GM20000 (cell line): ENCODE data around the gene ANO1.
A peak's percentile ranks its signal among the peaks of the same experiment; 100 is the strongest.

Experiments
- DNase-seq: peaks from one replicate; pipeline ENCODE4 v3.0.0; 2012; ENCODE audit warnings: low spot score
- TF ChIP-seq, protein P1 (sequence below): IDR thresholded peaks from 2 replicates; pipeline ENCODE4 v1.5.1; 2012; ENCODE audit warnings: mild to moderate bottlenecking, control low read depth; ENCODE audit errors: extremely low read depth, missing control alignments

Gene ANO1

DNA sequence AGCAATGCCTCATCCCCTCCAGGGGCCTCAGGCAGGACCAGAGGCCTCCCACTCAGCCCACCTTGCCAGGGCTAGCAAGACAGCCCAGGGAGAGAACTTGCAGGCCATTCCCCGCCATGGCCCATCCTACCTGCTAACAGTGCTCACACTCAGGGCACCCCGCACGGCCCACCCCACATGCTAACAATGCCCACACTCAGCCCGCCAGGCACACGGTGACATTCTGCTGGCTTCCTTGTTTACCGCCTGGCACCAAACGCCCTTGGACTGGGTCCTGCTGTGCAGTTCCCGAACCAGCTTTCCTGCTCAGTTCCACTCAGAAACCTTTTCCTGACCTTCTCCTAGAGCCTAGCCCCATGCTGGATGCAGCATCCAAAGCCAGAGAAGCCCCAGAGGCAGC, 91.5 kb downstream of the ANO1 start:
- TF ChIP-seq, protein P1, sequence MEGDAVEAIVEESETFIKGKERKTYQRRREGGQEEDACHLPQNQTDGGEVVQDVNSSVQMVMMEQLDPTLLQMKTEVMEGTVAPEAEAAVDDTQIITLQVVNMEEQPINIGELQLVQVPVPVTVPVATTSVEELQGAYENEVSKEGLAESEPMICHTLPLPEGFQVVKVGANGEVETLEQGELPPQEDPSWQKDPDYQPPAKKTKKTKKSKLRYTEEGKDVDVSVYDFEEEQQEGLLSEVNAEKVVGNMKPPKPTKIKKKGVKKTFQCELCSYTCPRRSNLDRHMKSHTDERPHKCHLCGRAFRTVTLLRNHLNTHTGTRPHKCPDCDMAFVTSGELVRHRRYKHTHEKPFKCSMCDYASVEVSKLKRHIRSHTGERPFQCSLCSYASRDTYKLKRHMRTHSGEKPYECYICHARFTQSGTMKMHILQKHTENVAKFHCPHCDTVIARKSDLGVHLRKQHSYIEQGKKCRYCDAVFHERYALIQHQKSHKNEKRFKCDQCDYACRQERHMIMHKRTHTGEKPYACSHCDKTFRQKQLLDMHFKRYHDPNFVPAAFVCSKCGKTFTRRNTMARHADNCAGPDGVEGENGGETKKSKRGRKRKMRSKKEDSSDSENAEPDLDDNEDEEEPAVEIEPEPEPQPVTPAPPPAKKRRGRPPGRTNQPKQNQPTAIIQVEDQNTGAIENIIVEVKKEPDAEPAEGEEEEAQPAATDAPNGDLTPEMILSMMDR = no peak
- DNase-seq = no peak

DNA sequence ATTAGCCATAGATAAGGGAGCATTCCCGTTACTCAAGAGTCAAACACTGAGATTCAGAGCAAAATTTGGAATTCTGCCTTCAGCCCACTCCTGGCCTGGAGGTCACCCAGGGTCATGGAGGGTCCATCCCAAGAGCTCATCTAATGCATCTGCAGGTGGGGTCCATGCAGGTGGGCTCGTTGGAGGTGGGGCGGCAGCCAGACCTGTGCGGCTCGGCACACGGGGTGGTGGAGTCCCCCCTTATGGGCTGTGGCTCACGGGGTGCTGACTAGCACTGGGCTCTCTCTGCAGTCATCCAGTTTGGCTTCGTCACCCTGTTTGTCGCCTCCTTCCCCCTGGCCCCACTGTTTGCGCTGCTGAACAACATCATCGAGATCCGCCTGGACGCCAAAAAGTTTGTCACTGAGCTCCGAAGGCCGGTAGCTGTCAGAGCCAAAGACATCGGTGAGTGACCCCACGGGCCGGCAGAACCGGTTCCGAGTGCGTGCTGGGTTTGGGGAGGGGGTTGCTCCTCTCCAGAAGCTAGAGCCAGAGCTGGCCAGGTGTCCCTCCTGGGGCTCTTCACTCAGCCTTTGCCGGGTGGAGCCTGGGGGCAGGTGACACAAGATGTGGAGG, 92.6 kb downstream of the ANO1 start:
- DNase-seq = no peak
- TF ChIP-seq, protein P1 = no peak

DNA sequence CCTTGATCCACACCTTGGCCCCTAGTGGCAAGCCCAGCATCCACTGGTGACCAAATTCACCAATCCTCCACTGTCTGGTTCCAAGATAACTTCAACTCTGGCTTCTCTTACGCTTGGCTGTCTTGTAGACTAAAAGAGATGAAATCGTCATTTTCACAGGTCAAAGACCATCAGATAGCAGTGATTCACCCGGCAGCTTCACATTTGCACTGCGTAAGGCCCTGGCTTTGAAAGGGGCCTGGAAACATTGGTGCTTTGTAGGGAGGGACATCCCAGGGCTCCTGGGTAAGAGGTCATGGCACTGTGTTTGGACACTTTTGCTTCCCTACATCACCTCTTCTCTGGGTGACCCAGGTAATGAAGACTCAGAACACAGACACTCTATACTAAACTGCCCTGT, 94.9 kb downstream of the ANO1 start:
- TF ChIP-seq, protein P1 = no peak
- no peak for DNase-seq

DNA sequence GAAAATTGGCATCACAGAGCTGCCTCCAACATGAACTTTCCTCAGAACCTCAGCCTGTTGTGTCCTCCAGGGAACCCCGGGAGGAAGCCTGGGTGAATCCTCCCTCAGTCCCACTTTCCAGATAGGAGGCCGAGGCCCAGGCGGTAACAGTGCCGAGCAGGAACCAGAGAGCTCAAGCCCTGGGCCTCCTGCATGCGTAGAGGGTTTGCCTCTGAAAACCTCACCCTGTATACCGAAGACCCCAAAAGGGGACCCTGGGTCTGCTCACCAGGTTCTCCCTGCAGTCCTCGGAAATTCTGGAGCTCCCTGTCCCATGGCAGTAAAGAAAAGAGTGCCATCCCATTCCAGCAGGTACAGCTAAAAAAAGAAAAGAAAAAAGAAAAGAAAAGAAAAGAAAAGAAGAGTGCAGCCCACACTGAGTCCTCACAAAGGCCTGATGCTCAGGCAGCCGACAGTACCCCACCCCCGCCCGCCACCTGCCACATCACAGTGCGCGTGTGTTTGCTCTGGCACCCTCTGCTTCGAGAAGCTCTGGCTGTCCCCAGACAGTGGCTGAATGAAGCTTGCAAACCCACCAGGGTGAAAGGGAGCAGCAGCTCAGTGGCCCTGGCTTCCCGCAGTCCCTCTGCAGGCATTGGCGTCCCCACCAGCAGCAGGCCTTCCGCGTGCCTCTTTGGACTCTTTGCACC, 96.6 kb downstream of the ANO1 start:
- no peak for DNase-seq
- TF ChIP-seq, protein P1 = no peak

DNA sequence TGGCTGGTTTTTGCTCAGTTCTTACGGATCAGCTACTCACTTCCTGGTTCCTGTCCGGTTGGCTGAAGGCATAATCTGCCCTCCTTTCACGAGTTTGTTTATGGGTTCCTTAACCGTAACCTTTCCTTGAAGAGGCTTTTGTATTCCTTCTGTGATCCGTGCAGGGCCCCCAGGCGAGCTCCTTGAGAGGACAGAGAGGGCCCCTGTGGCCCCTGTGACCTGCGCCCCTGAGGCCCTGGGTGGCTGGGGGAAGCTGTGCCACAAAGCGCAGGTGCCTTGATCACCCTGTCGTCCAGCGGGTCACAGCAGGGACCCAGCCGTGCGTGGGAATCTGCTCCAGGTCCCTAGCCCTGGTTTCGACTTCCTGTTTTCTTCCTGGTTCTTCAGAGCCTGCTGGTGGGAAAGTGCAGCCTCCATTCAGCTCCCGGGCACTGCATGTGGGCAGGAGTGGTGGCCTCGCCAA, 97.2 kb downstream of the ANO1 start:
- no peak for DNase-seq
- TF ChIP-seq, protein P1 = no peak

DNA sequence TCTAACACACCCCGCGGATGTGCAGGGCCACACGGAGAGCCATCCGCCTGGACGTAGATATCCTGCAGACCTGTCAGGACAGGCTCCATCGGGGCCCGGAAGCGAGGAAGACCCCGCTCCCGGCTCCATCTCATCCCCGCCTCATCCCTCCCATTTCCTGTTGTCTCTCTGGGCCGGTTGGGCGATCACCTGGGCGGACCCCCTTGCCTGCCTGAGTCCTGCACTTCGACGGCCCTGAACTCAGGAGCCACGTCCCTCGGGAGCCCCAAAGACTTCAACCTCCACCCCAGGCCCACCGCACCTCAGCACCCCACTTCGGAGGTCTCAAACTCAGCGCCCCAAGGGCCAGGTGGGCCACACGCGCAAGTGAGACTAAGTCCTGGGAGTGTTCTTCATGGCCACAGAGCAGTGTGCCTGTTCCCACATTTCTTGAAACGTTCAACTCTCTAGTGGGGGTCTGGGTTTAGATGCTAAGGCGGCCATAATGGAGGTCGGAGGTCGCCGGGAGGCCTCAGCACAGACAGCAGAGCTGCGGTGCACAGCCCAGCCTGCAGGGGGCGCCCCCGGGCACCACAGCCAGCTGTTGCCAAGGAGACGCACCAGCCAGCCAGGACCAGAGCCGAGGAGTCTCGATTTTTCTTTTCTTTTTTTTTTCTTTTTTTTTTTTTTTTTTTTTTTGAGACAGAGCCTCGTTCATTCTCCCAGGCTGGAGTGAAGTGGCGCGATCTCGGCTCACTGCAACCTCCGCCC, 99.0 kb downstream of the ANO1 start:
- DNase-seq = peak; percentile 77
- TF ChIP-seq, protein P1 = peak; percentile 66

DNA sequence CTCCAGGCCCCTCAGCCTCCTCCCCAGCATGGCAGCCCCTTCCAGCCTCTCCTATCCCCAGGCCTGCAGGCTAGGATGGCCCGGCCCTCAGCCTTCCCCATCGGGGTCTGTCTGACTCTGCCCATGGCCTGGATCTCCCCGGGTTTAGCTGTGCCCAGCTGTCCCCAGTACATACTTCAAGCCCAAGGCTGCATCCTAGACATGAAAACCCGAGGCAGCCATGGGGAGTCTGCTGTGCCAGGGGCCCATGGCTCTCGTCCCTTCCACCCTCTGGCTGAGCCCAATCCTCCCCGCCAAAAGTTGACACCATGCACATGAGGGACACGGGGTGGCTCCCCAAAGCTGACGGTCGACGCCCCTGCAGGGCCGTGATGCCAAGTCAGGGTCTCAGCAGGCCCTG, 102.8 kb downstream of the ANO1 start:
- TF ChIP-seq, protein P1 = no peak
- no peak for DNase-seq
